ENCODE data around the gene AFF2. TPM values are rescaled to one million over a fixed set of nuclear protein-coding genes. Genes with fewer than 3 reads are reported as not detected.

Gene AFF2
- total RNA-seq, 1 experiment from 2014 or later, result 0.05 TPM

GRCh38 chrX:148785256-148785655 is 284.8 kb downstream of the AFF2 start:
- POLR2A ChIA-PET, result no interaction called here
- no peak overlapping the region for H3K4me2 ChIP-seq (ENCODE audit: low read length)
- TF ChIP-seq CTCF (IDR thresholded peaks at IDR 0.05 in 2 of 3, conservative IDR thresholded peaks at IDR 0.05 in 1 of 3; ENCODE audit: borderline replicate concordance in 1 of 3, insufficient read depth in 1 of 3, low read depth in 2 of 3, low read length in 2 of 3), result no peak
- no peak for TF ChIP-seq POLR2AphosphoS5 (IDR thresholded peaks at IDR 0.05; ENCODE audit: low read depth, low read length)
- TF ChIP-seq CEBPB (IDR thresholded peaks at IDR 0.05; ENCODE audit: low read depth), result no peak
- no peak for TF ChIP-seq FOSL1 (IDR thresholded peaks at IDR 0.05; ENCODE audit: low read depth)
- ATAC-seq, result no peak
- H3K4me1 ChIP-seq (ENCODE audit: control insufficient read depth in 1 of 2, insufficient read depth in 2 of 2, low read length in 2 of 2), result no peaks in the 10 kb centered on the region
- no peak overlapping the region for H3K4me3 ChIP-seq (replicated peaks in 1 of 2; ENCODE audit: low read depth in 1 of 2, low read length in 2 of 2)
- no peaks in the 10 kb centered on the region for H3K27me3 ChIP-seq (ENCODE audit: insufficient read depth, low read length)
- no peaks in the 10 kb centered on the region for H4K20me1 ChIP-seq (ENCODE audit: insufficient read depth)
- no peaks in the 10 kb centered on the region for H3K9me3 ChIP-seq (ENCODE audit: control insufficient read depth in 1 of 2, insufficient read depth in 1 of 2, low read depth in 1 of 2, low read length in 2 of 2)
- no peak overlapping the region for H3K27ac ChIP-seq (ENCODE audit: low read depth, low read length)
- RAD21 ChIA-PET (ENCODE audit: low non-redundant PET in 1 of 2, low total read pairs in 2 of 2, uncharacterized antibody in 2 of 2, unreplicated experiment in 2 of 2), result no interaction called here
- H3K9ac ChIP-seq (ENCODE audit: low read length), result no peak overlapping the region
- CTCF ChIA-PET, result no interaction called here
- no peak for DNase-seq (ENCODE audit: low read depth, low spot score)
- BruUV-seq (replicated peaks), result no TSS peak
- no peaks in the 10 kb centered on the region for H3K36me3 ChIP-seq (ENCODE audit: control insufficient read depth in 1 of 2, insufficient read depth in 2 of 2, low read length in 2 of 2)
- H3K79me2 ChIP-seq (ENCODE audit: insufficient read depth, low read length), result no peaks in the 10 kb centered on the region
- intact Hi-C loops (cut with micrococcal nuclease), result no loop called here
- no peak overlapping the region for H2AFZ ChIP-seq (ENCODE audit: low read depth, low read length, poor library complexity, severe bottlenecking)
- H3K9me2 ChIP-seq (ENCODE audit: insufficient read depth), result no peaks in the 10 kb centered on the region

- Histone ChIP-seq H3K9me3 (ENCODE audit: control insufficient read depth in 1 of 2, insufficient read depth in 1 of 2, low read depth in 1 of 2, low read length in 2 of 2) (no peaks in the 10 kb centered on the region), H3K9ac (ENCODE audit: low read length) (no peak overlapping the region), H3K4me1 (ENCODE audit: control insufficient read depth in 1 of 2, insufficient read depth in 2 of 2, low read length in 2 of 2) (no peaks in the 10 kb centered on the region), H3K9me2 (ENCODE audit: insufficient read depth) (no peaks in the 10 kb centered on the region), H3K79me2 (ENCODE audit: insufficient read depth, low read length) (no peaks in the 10 kb centered on the region), H4K20me1 (ENCODE audit: insufficient read depth) (no peaks in the 10 kb centered on the region), H3K4me3 (replicated peaks in 1 of 2; ENCODE audit: low read depth in 1 of 2, low read length in 2 of 2) (no peak overlapping the region), H3K4me2 (ENCODE audit: low read length) (no peak overlapping the region), H3K36me3 (ENCODE audit: control insufficient read depth in 1 of 2, insufficient read depth in 2 of 2, low read length in 2 of 2) (no peaks in the 10 kb centered on the region), H2AFZ (ENCODE audit: low read depth, low read length, poor library complexity, severe bottlenecking) (no peak overlapping the region), H3K27ac (ENCODE audit: low read depth, low read length) (no peak overlapping the region), H3K27me3 (ENCODE audit: insufficient read depth, low read length) (no peaks in the 10 kb centered on the region)
- intact Hi-C loops (cut with micrococcal nuclease), result no loop called here
- DNase-seq (ENCODE audit: low read depth, low spot score) (no peak), ATAC-seq (no peak)
- CTCF ChIA-PET, result no interaction called here
- RAD21 ChIA-PET (ENCODE audit: low non-redundant PET in 1 of 2, low total read pairs in 2 of 2, uncharacterized antibody in 2 of 2, unreplicated experiment in 2 of 2), result no interaction called here
- POLR2A ChIA-PET, result no interaction called here
- no TSS peak for BruUV-seq (replicated peaks)
- TF ChIP-seq ELF1 (IDR thresholded peaks at IDR 0.05; ENCODE audit: borderline replicate concordance, low read depth), result no peak
- TF ChIP-seq MAX (IDR thresholded peaks at IDR 0.05), result no peak
- no peak for TF ChIP-seq TCF7L2 (IDR thresholded peaks at IDR 0.05; ENCODE audit: borderline replicate concordance, extremely low read depth, insufficient read depth, insufficient read length)
- no peak for TF ChIP-seq YY1 (IDR thresholded peaks at IDR 0.05; ENCODE audit: extremely low read depth, insufficient replicate concordance, low read depth, low read length)
- no peak for TF ChIP-seq FOSL1 (IDR thresholded peaks at IDR 0.05; ENCODE audit: low read depth)
These were observed 288.0 kb downstream of the AFF2 start for GRCh38 chrX:148788449-148788848.

Data from HCT116 (cell line).